NCI-H82 treated with DMSO at 0.1 percent for 48 hours (cell line): ENCODE measurements around the gene RNF112.
"Not testable (repeated sequence)": the region's sequence is repeated elsewhere in the genome, so short reads cannot be mapped to it uniquely, and the experiment has no call there.

Source experiments
- DNase-seq: peaks from one replicate; lab custom pipeline; 2025; ENCODE audit not compliant: unreplicated experiment; lab: John Stamatoyannopoulos, UW

Gene RNF112

GRCh38 chr17:19410091-19410490, 941 bp upstream of the RNF112 start:
- no peak for DNase-seq

DNA sequence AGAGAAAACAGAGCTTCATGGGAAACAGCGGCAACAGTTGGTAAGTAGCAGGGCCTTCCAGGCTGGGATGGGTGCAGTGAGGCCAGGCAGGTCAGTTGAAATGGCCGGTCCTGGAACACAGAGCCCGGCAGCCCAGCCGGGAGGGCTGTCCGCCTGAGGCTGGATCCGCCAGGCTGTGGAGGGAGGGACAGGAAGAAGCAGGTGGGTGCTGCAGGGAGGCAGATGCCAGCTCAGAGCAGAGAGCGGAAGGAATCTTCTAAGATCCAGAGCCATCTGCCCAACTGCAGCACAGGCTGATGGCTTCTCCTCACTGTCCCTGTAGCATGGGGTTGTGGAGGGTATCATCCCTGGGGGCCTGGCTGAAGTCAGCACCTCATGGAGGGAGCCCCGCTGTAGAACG, 599 bp downstream of the RNF112 start:
- DNase-seq: peak; percentile 47

GRCh38 chr17:19412510-19412909, 1.5 kb downstream of the RNF112 start:
- DNase-seq: no peak

GRCh38 chr17:19412984-19413383, 2.0 kb downstream of the RNF112 start:
- DNase-seq: no peak

- no peak for DNase-seq
Measured at GRCh38 chr17:19413761-19414160, 2.7 kb downstream of the RNF112 start.

DNA sequence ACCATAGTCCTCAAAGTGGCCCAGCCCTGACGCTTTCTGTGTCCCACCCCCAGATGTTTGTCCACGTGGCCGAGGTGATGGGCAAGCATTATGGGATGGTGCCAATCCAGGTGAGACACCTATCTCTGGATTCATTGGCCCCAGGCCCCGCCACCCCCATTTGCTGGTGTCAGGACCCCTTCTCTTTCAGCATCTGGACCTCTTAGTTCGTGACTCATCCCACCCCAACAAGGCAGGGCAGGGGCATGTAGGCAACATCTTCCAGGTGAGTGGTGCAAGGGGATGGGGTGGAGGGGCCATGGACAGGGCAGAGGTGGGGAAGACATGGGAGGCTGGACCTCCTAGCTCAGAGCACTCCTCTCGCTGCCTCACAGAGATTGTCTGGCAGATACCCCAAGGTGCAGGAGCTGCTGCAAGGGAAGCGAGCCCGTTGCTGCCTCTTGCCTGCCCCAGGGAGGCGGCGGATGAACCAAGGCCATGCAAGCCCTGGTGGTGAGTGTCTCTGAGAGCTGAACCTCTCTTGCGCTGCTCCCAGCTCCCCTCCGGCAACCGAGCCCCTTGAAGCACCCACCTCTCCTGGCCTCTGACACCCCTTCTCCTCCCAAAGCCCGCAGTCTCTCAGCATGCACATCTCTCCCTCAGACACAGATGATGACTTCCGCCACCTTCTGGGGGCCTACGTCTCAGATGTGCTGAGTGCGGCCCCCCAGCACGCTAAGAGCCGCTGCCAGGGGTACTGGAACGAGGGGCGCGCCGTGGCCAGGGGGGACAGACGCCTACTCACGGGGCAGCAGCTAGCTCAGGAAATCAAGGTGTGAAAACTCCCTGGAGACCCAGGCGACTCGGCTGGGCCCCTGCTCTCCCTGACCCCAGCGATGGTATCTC, 3.6 kb downstream of the RNF112 start:
- no peak for DNase-seq

DNA sequence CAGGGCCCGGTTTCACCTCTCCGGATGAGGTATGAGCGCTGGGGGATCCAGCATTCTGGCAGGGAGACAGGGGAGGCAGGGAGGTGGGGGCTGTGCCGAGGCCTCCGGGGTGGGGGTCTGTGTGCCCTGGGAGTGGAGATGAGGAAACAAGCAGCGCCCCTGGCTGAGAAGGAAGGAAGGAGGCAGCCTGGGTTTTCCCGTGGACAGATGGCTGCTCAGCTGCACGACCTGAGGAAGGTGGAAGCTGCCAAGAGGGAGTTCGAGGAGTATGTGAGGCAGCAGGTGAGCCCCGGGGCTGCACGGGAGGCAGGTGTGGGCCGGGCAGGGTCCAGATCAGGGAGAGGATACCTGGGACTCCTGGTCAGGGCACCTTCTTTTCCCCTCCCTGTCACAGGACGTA, 4.3 kb downstream of the RNF112 start:
- DNase-seq: no peak

DNA sequence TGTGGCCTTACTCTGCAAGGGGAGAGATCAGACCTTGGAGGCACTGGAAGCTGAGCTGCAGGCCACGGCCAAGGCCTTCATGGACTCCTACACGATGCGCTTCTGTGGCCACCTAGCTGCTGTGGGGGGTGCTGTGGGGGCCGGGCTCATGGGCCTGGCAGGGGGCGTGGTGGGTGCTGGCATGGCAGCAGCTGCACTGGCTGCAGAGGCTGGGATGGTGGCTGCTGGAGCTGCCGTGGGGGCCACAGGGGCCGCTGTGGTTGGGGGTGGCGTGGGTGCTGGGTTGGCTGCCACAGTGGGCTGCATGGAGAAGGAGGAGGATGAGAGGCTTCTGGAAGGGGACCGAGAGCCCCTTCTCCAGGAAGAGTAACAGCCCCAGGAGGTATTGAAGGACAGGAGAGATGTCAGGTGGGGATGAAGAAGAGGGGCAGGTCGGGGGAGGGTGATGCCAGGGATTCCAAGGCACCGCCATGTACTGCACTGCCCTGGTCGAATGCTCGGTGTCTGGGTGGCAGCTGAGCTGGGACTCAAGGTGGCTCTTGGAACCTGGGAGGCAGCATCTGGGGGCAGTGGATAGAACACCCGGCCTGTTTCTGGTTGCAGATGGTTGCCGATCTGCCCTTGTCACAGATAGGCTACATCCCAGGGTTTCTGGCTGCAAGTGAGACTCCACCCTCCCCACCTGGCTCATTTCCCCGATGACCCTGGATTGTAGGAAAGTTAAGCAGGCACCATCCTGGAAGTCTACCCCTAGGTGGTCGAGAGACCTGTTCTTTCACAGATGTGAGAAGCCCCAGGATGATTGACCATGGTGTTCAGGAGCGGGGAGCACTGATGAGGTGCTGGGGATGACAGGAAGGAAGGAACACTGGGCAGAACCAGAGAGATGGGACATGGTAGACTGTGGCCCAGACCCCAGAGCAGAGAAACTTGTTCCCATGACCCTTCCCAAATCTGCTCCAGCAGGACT, 5.1 kb downstream of the RNF112 start:
- no peak for DNase-seq

DNA sequence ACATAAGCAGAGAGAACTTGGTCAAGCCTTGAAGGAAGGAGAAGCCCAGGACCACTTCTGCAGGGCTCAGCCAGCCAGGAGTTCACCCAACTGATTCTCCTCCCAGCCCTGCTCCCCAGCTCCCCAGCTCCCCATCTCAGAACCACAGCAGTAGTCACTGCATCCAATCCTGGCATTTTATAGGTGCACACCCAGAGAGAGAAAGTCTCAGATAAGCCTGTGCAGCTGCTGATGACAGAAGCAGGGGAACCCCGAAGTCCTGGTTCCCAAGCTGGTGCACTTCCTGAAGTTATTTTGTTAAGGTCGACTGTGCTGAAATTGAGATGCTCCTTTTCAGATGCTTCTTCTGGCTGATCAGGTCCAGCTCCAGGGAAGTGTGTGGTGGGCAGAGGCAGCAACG, 6.6 kb downstream of the RNF112 start:
- no peak for DNase-seq

DNA sequence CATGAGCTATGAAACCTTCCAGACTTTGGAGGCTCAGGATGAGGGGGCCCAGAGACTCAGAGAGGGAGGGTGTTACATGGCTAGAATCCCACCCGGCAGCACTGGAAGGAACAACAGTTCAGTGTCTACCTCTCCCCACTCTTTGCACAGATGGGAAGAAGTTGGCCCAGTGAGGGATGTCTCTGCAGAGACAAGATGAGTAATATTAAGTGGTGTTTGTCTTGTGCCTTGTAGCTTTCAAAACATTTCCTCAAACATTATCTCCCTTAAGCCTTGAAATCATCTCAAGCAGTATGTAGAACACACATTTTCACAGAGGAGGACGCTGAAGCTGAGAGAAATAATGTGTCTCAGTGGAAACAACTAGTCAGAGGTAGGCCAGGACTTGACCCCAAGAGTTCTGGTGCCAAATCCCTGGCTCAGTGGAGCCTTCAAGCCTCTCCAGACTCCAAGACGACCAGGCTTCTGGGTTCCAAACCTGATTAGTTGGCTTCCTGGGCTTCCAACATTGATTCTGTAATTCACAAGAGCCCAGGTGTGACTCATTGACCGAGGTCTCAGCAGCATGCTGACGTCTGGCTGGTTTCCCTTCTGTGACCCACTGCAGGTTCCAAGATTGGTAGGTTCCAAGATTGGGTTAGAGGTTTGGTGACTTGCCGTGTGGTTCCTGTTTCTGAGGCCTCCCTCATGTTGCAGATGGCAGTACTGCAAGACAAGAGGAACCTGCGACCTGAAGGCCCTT, 7.4 kb downstream of the RNF112 start:
- DNase-seq: no peak

DNA sequence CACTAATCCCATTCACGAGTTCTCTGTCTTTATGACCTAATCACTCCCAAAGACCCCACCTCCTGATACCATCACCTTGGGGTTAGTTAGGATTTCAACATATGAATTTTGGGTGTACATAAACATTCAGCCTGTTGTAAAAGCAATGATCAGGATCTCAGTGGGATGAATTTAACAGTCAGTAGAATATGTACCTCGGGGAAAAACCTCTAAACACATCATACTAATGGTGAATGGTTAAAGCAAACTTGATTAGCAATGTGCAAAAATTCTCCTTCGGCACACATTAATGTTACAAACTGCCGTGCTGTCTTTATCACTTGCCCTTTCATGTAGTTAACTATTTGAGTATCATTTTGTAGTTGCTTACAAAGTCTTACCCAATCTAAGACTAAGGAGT, 10.2 kb downstream of the RNF112 start:
- DNase-seq: no peak

GRCh38 chr17:19421926-19422325, 10.9 kb downstream of the RNF112 start:
- no peak for DNase-seq

DNA sequence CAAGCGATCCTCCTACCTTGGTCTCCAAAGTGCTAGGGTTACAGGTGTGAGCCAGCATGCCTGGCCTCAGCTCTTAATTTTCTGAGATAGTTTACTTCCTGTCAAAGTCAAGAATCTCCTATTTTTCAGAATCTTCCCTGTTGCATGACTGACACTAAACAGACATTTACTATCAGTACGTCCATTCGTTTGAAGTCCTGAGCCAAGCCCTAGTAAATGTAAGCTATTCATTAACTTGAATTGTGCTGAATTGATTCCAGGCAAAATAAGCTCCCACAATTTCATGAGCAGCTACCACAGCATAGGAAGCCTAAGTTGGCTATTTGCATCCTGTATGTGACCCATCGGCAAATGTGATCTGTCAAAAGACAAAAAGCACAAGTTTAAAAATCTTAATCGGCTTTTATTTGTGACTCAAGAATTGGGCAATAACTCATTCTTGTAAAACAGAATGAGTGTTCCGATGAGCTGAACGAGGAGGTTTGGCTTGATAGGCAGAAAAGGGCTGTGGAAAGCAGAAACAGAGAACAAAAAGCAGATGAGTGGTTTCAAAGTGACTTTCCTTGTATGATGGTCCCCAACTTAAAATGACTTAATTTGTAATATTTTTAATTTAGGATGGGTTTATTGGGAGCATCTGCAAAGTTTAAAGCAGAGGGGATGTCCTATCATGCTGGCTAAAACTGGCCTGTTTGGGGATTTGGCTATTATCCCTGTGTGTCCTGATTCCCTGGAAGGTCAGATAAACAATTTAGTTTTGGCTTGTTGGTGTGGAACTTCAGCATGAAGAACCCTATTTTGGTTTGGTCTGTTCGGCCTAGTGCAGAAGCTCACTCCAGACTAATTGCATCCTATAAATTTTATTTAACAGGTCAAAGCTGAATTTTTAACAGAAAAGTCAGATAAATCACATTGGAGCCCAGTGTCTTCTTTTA, 14.2 kb downstream of the RNF112 start:
- no peak for DNase-seq

DNA sequence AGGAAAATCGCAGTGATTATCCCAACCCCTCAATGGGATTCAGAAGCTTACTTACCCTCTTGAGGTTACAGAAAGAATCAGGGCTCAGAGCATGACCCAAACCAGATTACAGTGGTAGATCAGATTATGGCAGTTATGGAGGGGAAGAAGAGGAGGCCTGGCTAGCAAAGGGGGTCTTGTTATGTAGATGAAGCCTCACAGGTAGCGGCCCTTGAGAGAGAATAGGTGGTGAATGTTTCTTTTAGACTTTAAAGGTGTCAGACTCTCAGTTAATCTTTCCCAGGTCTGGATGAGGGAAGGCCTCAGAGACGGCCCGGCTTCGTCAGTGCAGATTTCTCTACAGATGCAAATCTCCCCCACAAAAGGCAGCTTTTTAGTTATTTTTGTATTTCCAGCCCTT, 15.6 kb downstream of the RNF112 start:
- peak; percentile 38 for DNase-seq

DNA sequence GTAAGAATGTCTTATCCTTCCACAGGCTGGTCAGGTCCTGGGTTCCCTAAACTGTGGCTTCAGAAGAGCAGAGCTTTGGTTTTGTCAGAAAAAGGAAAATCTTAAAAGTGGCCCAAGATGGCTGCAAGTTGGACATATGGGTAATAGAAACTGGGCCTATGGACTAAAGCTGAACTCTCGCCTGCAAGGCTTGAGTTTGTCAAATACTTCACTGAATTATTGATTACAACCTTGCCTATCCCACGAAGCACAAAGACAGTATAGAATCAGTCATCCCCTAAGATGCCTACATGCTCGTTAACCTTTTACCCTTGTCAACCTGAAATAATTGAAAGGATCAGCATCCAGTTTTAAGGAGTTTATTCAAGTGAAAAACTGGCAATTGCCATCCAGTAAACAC, 20.7 kb downstream of the RNF112 start:
- DNase-seq: no peak

- DNase-seq: no peak
Measured at GRCh38 chr17:19433255-19433654, 22.2 kb downstream of the RNF112 start.

- DNase-seq: no peak
Measured at GRCh38 chr17:19433727-19434340, 22.8 kb downstream of the RNF112 start.

DNA sequence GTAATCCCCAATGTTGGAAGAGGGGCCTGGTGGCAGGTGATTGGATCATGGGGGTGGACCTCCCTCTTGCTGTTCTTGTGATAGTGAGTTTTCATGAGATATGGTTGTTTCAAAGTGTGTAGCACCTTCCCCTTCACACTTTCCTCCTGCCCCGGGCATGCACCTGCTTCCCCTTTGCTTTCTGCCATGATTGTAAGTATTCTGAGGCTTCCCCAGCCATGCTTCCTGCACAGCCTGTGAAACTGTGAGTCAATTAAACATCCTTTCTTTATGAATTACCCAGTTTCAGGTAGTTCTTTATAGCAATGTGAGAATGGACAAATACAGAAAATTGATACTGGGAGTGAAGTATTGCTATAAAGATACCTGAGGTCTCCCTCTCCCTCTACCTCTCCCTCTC, 29.4 kb downstream of the RNF112 start:
- no peak for DNase-seq

- not testable (repeated sequence) for DNase-seq
Measured at GRCh38 chr17:19441288-19441687, 30.3 kb downstream of the RNF112 start.

DNA sequence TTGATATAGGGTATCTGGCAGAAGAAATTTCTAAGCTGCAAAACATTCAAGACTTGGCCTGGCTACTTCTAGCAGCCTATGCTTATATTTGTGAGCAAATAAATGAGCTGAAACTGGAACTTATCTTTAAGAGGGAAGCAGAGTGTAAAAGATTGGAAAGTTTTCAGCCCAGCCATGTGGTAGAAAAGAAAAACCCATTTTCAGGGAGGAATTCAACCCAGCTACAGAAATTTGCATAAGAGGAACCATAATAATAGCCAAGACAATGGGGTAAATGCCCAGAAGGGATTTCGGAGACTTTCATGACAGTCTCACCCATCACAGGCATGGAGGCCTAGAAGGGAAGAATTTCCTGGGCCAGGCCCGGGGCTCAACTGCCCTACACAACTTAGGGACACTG, 31.7 kb downstream of the RNF112 start:
- DNase-seq: no peak
